Measurements from ENCODE around the gene RBM5.
"Not testable (repeated sequence)": the region's sequence is repeated elsewhere in the genome, so short reads cannot be mapped to it uniquely, and the experiment has no call there.

RBM5 gene

DNA sequence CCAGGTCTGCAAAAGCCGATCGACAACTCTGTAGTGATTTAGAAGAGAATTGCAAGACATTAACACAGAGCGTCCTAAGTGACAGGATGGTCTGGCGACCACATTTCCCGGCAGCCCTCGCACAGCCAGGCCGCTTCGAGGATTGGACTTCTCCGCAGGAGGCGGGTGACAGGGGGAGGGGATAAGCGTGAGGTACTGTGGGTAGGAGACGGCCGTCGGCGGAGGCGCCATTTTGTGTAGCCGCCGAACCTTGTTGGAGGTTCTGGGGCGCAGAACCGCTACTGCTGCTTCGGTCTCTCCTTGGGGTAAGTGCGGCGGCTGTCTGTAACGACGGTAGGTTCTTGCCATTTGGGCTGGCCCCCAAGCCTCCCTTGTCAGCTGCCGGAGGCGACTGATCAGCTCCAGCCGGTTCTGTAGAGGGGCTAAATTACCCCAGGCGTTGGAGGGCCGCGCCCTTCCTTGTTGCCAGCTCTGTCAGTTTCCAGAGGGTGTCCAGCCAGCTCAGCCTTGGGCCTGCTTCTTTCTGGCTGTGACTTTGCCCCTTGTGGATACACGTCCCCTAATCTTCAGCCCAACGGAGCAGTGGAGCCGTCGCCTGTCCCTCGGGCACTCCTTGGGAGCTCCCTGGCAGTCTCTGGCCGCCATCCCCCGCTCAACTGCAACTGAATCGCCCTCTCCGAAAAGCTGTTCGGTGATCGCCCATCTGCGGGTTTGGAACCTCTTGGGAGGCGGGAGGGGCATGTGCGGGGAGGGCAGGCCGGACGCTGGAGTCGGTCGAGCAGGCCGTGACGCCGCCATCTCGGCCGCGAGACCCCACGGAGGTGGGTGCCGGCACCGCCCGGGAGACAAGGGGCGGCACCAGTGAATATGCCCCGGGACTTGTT lies at the start of gene RBM5:
Gene RBM5 (plus strand): TSS at position 195 of the 884 bp plus-strand sequence. CDS start 1,516 bp downstream, outside the sequence.
- DNase-seq (ENCODE audit: low read depth in 2 of 2) = peak; percentile 86 to 94

DNA sequence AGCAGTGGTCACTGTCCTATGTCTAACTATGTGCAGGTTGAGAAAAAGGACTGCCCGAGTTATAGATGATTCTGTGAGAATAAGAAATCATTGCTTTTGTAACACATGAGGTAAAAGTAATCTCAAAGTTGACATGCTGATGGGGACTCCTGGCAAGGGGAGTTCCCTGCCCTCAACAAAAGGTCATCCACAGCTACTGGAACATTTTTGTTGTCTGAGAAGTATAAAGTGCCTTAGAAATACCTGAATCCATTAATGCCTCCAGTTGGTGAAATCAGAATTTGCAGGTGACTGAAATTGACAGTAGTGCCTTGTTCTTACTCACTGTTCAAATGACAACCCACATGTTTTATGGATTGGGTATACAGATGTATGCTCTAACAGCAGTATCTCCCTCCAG lies 43.7 kb upstream of the RBM5 start:
- DNase-seq (ENCODE audit: low read depth in 2 of 2) = no peak

DNA sequence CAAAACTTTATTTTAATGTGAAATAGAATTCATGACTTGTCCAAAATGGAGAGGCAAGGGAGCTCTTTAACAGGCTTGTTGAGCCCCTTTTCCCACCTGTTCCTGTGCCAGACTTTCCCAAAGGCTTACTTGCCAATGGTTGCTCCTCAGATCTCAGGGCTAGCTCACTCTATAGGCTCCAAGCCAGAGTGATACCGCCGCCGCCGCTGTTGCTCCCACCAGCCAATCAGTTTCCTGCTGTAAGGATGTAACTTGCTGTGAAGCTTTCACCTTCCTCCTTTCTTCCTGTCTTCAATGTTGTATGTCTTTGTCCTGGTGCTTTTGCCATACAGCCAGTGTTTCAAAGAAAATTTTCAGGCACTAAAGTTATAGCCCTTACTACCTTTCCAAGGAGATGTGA lies 41.3 kb upstream of the RBM5 start:
- no peak for DNase-seq (ENCODE audit: low read depth in 2 of 2)

DNA sequence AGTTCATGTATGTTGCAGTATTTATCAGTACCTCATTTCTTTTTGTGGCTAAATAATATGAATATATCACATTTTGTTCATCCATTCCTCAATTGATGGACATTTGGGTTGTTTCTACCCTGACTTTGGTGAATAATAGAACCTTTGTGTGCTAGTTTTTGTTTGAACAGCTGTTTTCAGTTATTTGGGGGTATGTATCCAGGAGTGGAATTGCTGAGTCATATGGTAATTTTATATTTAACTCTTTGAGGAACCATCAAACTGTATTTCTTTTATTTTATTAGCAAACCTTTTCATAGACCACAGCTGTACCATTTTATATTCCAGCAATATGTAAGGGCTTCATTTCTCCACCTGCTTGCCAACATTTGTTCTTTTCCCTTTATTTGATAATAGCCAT lies 38.4 kb upstream of the RBM5 start:
- DNase-seq (ENCODE audit: low read depth in 2 of 2) = no peak

DNA sequence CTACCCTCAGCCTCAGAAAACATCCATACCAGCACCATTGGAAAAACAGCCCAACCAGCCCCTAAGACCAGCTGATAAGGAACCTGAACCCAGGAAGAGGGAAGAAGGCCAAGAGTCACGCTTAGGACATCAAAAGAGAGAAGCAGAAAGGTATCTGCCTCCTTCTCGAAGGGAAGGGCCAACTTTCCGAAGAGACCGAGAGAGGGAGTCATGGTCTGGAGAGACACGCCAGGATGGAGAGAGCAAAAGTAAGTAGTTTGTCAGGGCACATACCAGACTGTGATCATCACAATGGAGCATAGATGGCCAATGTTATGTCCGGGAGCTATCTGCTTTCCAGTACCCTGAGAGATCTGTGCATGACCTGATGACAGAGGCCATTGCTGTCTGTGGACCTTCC lies 31.0 kb upstream of the RBM5 start:
- DNase-seq (ENCODE audit: low read depth in 2 of 2) = no peak

DNA sequence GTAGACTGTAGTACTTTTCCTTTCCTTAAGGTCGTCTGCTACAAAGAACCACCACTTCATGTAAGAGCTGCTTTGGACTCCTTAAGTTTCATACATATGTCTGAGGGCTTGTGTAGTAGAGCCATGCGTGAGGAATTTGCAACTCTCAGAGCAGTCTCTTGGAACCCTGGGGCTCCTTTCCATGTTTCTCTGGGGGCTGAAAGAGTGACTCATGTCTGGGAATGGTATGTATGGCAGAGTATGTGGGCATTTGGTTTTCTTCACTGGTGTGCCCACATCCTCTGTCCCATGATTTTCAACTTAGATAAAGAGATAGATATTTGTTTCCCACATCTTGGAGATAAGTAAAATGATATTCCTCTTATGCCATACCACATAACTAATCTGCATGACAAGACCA lies 20.6 kb upstream of the RBM5 start:
- DNase-seq (ENCODE audit: low read depth in 2 of 2) = no peak

DNA sequence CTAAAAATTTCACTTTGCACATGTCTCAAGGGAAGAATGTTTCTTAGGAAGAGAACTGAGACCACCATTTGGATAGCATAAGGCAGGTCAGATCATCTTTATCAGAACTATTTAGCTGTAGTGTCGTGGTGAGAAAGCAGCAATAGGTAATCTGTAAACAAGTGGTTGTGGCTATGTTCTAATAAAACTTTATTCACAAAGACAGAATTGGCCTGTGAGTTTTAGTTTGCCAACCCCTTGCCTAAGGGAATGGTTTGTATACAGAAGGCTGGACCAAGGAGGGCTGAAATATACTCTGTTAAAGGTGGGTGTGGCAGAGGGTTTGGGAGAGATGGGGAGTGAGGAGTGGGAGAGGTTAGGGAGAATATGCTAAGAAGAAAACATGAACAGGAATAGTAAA lies 10.6 kb upstream of the RBM5 start:
- DNase-seq (ENCODE audit: low read depth in 2 of 2) = no peak

DNA sequence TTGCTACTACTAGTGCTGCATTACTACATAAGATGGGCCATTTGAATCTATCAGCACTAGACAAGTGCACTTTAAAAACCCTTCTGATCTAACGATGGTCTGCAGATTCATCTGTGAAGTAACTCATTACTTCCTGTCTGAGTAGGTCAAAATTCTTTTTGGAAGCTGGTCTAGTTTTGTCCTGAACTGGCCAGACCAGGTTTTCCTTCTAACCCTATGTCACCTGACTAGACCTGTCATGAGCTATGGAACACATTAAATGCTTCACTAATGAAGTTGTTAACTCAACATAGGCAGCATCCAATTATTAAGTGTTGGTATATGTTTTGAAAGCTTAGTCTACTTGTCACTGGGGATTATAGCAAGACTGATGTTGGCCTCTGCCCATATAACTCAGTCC lies 10.1 kb upstream of the RBM5 start:
- DNase-seq (ENCODE audit: low read depth in 2 of 2) = no peak

DNA sequence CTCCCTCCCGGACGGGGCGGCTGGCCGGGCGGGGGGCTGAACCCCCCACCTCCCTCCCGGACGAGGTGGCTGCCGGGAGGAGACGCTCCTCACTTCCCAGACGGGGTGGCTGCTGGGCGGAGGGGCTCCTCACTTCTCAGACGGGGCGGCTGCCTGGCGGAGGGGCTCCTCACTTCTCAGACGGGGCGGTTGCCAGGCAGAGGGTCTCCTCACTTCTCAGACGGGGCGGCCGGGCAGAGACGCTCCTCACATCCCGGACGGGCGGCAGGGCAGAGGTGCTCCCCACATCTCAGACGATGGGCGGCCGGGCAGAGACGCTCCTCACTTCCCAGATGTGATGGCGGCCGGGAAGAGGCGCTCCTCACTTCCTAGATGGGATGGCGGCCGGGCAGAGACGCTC lies 3.8 kb upstream of the RBM5 start:
- not testable (repeated sequence) for DNase-seq (ENCODE audit: low read depth in 2 of 2)

DNA sequence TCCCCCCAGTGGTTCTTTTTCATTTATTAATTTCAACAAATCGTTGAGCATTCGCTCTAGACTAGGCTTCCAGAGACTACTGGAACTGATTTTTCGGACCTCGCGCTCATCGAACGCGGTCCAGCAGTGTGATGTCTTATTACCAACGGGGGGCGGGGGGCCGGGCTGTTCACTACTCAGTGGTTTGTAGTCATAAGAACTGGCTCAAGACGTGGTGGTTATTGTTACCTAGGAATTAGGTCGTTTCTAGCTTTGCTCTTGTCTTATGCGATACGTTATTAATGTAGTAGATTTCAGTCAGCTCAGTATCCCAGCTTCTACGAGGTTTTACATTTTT lies 858 bp downstream of the RBM5 start:
- DNase-seq (ENCODE audit: low read depth in 2 of 2) = no peak

DNA sequence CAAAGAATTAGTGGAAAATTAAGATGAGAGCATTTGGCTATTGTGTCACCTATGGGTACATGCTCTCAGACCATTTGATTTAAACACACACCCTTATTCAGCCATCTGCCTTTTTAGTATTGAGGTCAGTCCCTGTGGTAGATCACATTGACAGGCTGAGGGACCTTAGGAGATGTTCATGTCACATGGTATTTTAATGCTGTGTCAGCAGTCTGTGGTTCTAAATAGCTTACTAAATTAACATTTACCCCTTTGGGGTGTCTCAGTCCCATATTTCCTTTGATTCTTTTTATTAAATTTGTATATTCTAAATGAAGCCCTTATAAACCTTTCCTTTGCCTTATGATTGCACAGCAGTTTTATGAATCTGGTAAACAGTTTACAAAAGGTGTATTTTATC lies 2.3 kb downstream of the RBM5 start:
- no peak for DNase-seq (ENCODE audit: low read depth in 2 of 2)

DNA sequence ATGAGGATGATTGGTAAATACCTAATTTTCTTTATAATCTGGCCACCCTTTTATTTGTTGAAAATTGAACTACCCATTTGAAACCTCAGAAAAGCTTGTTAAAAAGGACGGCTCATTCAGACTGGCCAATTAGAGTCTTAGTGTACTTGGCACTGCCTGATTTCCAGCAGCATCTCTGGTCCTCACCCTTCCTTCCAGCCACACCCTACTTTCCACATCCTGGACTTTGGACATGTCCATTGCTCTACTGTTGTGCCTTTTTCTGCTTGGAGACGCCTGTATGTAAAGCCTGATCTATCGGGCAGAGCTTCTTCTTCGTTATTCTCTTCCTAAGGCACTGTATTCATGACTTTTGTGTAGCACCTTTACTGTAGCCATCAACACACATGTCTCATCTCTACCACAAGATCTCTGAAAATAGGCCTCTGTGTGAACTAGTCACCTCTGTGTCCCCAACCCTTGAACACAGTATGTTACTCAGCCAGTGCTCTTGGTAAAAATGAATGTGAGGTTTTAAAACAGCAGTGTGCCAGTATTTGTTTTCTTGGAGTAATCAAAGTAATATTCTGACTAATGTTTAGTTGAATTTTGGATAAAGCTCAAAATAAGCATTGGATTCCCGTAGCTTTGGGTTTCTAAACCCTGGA lies 6.8 kb downstream of the RBM5 start:
- DNase-seq (ENCODE audit: low read depth in 2 of 2) = no peak

DNA sequence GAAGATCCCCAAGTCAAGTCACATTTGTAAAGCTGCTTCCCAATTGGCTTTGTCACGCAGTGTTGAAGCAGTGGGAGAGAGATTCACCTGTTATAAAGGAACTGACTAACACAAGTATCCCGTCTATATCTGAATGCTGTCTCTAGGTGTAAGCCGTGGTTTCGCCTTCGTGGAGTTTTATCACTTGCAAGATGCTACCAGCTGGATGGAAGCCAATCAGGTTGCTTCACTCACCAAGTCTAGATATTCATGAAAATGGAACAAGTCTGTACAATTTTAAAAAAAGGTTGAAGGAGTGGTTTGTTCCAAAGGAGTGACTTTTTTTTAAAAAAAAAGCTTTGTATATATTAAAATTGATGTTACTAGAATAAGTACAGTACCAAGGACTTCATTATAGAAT lies 11.7 kb downstream of the RBM5 start:
- DNase-seq (ENCODE audit: low read depth in 2 of 2) = no peak

DNA sequence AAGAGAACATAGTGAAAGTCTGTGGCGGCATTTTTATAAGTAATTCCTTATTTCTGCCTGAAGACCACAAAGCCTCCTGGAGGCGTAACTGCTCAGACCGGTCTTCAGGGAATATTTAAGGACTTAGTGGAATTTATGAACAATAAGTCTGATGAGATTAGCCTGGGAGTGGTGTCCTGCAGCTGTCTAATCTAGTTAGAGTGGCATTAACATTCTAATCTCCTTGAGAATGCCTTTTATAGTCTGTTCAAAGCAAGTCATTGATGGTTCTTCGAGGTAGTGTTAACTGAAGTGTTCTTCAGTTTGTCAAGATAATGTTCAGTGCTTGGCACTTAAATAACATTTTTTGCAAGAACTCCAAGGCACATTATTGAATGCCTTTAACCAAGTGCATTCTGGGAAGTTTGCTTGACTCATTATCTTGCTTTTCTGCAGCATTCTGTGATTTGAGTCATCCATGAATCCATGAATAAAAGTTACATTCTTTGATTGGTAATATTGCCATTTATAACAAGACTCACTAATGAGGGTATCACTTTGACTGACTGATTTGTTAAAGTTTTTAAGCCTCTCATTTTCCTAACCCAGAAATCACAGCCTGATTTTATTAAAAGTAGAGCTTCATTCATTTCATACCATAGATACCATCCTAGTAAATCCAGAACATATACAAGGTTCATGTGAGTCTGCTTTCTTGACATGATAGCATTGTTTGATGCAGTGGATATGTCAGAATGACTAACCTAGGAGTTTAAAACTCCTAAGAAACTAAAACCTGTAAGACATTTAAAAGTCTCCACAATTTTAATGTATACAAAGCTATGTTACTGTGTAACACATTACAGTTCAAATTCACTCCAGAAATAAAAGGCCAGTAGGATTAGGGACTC lies 12.5 kb downstream of the RBM5 start:
- DNase-seq (ENCODE audit: low read depth in 2 of 2) = no peak

DNA sequence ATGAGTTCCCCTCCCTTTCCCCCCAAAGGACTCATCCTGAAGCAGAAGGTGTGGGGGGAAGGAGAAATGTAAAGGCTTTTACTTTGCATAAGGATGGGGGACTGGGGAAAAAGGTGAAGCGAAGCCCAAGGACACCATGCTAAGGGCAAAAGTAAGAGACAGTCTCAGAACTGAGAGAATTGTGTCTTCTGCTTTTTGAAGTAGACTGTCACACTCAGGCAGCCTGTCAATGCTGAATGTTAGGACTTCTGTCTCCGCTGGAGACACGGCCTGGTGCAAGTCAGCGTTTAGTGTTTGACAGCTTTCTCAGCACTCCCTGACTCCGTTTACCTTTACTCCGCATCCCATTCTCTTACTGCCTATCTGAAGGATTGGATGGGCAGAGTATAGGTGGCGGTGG lies 13.8 kb downstream of the RBM5 start:
- no peak for DNase-seq (ENCODE audit: low read depth in 2 of 2)

DNA sequence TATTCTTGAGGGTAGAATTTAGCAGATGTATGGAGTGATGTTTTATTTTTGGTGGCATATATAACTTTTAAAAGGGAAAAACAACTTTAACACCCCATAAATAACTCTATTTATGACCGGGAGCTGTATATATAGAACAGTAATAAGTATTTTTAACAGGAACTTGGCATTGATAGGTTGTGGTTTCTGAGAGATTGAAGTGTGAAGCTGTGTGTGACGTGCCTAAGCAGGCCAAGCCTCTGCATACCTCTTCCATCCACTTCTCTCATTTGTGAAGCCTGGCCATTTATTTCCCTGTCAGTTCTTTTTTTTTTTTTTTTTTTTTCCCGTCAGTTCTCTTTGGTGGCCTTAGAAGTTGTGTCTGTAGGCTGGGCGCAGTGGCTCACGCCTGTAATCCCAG lies 23.0 kb downstream of the RBM5 start:
- no peak for DNase-seq (ENCODE audit: low read depth in 2 of 2)

DNA sequence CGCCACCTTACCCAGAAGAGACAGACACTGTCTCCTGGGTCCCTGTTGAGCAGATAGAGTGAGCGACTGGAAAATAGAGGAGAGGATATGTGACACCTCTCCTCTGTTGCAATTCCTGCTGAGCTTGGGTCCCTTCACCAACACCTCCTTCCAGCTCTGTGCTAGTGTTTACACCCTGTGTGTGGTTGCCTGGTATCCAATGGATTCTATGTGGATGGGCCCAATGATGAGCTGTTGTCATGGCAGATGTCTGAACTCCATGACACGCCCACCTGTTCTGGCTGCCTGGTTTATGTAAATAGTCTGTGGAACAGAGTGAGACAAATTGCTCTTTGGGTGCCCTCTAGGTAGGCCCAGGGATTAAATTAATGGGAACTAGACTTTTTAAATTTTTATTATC lies 23.7 kb downstream of the RBM5 start:
- DNase-seq (ENCODE audit: low read depth in 2 of 2) = no peak

DNA sequence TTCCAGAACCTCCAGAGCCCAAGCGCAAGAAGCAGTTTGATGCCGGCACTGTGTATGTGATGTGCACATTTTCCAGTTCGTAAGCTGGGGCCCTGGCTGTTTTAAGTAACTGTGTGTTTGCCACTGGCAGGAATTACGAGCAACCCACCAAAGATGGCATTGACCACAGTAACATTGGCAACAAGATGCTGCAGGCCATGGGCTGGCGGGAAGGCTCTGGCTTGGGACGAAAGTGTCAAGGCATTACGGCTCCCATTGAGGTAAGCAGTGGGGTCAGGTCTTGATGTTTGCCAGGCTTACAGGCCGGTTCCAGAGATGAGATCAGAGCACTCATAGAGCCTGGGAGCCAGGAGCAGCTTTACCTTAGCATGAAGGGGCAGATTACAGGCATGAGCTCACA lies 28.4 kb downstream of the RBM5 start:
- no peak for DNase-seq (ENCODE audit: low read depth in 2 of 2)

DNA sequence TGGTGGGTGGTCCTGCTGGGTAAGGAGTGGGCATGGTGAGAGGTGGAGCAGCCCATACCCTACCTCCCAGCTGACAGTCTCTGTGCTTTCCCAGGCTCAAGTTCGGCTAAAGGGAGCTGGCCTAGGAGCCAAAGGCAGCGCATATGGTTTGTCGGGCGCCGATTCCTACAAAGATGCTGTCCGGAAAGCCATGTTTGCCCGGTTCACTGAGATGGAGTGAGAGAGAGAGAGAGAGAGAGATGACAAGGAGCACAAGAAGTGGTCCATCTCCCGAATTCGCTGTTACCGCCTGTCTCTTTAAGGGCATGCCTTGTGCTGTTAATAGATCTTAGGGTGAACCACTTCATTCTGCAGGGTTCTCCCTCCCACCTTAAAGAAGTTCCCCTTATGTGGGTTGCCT lies 29.5 kb downstream of the RBM5 start:
- DNase-seq (ENCODE audit: low read depth in 2 of 2) = no peak

DNA sequence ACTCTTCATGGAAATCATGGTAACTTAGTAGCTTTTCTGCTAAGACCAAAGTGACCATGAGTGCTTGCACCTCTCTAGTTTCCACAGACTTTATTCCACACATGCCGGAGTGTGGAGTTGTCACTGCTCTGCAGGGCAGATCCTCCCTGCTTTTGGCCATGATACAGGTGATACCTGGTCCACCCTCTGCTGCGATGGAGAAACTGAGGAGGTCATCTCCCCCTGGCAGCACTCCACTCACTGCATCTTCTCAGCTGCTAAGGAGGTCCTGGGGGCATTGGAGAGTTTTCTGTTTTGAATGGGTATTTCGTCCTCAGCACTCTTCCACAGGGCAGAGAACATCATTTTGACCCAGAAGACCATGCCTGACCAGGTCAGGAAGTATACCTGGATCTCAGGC lies 31.1 kb downstream of the RBM5 start:
- no peak for DNase-seq (ENCODE audit: low read depth in 2 of 2)

DNA sequence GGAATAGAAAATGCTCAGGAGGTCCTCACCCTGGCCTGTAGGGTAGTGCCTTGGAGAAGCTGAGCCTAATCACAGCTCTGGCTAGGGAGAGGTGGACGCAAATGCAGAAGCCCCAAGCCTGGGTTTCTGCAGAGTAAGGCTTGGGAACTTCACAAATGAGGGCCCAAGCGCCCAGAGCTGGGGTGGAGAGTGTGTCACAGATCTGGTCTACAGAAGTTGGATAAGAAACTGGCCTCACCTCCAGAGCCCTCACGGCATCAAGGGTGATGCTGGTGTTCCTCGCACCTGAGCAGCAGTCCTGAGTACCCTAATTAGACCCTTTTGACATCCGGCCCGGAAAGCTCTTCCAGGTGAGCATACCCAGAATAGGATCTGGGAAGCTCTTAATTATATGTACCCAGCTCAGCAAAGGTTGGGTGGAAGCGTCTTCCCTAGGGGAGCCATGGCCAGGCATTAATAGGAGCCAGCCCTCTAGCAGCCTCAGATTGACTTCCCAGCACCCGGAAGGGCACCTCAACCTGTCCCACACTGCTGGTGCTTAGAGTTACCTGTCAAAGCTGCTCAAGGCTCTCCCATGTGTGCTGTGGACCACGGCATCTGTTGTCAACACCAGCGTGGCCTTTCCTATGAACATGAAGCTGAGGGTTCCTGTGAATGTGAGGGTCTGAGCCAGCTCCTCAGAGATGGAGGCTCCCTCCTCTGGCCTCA lies 31.8 kb downstream of the RBM5 start:
- DNase-seq (ENCODE audit: low read depth in 2 of 2) = no peak

Data from stimulated activated CD4-positive, alpha-beta T cell treated with anti-CD3 and anti-CD28 coated beads, Interleukin-12 subunit alpha, Interleukin-12 subunit beta, amount 100 ng/mL, for 24 hours (primary cell).